SKM-1 (cell line): ENCODE data around the gene RPP14.
A peak's percentile ranks its signal among the peaks of the same experiment; 100 is the strongest.

Experiments used
- DNase-seq: peaks from one replicate; lab custom pipeline; 2025; ENCODE audit not compliant: unreplicated experiment; lab: John Stamatoyannopoulos, UW

RPP14 gene

DNA sequence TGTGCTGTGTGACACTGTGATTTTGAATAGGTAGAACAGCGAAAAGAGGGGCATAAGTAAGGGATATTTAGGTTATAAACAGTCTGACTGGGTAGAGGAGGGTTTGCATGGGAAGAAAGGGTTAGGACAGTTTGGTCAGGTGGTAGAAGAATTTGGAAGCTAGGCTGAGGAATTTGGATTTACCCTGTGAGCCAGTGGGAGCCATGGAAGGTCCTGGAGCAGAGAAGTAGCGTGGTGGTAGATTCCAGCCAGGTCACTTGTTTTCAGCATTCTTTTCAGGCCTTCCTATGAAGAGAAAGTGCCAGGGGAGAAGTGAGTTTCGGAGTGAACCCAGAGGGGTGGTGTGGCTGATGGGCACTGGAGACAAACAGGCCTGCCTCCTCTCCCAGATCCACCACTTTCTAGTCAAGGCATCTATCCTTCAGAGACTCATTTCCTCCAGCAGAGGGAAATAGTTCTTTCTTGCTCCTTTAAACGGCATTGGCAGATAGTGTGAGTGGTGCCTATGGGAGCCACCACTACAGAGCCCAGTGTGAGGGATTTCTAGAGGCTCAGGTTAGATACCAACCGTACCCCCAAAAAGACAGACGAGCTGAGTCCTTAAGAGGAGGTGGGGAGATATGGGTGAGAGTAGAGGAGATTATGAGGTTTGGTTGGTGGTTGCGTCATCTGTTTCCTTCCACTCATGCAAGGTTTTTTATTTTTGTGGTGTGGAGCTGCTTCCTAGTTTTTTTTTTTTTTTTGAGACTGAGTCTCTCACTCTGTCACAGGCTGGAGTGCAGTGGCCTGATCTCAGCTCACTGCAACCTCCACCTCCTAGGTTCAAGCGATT, 47.9 kb downstream of the RPP14 start:
- peak; percentile 78 for DNase-seq

DNA sequence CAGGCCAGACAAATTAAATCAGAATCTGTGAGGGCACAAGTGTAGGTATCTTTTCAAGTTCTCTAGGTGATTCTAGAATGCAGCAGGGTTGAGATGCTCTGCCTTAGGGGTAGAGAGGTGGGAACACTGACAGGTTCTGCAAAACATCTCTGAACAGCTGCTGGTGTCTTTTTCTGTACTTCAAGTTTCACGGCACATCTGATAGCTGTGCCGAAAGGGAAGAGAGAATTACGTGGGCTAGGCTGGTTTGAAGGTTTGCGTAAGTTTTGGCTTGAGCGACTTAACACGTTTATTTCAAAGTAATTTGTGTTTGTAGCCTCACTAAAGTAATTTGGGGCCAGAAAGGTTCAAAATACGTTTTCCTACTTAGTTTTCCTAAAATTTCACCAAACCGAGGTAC, 49.1 kb downstream of the RPP14 start:
- DNase-seq, result peak; percentile 25

DNA sequence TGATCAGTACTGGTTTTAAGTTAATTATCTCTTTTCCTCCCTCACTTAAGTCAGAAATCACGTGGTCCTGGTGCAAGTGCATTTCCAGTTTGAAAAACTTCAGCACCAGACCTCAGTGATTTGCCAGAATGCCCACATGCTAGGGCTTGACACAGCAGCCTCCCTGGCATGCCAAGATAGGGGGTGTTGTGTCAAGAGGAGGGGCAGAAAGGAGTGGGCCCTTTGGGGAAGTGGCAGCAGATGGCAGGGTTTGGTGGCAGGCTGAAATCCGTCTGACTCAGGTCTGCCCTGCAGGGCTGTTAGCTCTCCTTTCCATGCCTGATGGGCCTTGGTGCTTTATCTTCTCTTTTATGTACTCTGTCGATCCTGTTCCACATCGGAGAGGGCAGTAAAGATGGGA, 50.0 kb downstream of the RPP14 start:
- no peak for DNase-seq

DNA sequence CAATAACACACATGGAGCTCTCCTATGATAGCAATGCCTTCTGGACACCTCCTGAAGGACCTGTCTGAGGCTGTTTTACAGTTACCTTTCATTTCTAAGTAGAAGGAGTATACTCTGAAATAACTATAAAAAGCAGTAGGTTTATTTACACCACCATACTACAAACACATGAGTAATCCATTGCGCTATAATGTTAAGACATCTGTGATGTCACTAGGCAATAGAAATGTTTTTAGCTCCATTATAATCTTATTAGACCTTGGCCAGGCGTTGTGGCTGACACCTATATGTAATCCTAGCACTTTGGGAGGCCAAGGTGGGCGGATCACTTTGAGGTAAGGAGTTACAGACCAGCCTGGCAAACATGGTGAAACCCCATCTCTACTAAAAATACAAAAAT, 51.4 kb downstream of the RPP14 start:
- DNase-seq, result no peak

DNA sequence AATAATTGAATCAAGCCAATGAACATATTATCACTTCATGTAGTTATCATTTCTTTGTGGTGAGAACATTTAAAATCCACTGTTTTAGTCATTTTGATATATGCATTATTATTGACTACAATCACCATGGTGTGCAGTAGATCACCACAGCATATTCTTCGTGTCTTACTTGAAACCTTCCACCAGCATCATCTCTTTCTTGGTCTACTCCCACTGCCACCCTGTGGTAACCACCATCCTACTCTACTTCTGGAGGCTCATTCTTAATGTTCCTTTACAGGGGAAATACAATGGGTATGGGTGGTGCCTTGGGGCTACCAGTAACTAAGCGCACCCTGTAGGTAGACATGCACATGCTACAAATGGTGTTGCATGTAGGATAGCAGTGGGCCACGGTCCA, 52.0 kb downstream of the RPP14 start:
- DNase-seq, result no peak

- no peak for DNase-seq
Observed at GRCh38 chr3:58358808-58359207, 52.8 kb downstream of the RPP14 start.

- DNase-seq, result no peak
Observed at GRCh38 chr3:58359621-58360020, 53.6 kb downstream of the RPP14 start.

GRCh38 chr3:58361866-58362265, 55.8 kb downstream of the RPP14 start:
- no peak for DNase-seq

DNA sequence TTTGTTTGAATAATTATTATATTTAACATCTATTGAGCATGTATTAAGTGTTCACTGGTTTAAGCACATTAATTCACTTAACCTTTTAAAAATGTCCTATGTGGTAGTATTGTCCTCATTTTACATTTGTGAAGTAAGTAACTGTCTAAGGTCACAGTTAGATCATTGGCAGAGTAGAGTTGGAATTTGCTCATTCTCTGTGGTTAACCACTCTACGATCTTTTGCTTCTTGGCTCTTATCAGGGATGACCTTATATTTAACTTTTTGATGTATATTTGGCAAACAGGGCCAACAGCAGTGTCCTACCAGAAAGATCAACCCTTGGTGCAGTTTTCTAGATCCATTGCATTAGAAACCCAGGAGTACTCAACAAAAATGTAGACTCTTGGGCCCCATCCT, 60.7 kb downstream of the RPP14 start:
- DNase-seq, result no peak

DNA sequence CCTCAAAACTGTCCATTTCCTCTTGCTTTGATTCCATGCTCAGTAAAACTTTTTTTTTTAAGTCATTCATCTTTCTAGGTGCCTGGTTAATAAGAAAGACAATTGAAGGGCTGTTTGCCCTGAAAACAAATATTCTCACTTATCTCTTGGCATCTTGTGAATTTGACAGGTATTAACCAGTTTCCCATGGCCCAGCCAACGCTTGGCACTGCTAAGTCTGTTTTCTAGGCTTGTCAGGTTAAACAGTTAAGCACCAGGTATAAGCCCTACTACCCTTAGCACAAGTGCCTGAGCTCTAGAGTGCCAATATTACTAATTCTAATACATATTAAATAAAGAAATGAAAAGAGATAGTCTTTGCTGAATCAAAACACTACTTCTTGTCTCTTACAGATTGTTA, 63.0 kb downstream of the RPP14 start:
- DNase-seq, result no peak
